IMR-90 (cell line): ENCODE data around the gene CCDC150. TPM values are rescaled to one million over a fixed set of nuclear protein-coding genes. Genes with fewer than 3 reads are reported as not detected.

ENCODE experiments used
- ATAC-seq: fragments of 200-7000 bp; cut with Tn5 transposase; 2 replicates; pipeline ENCODE4 v1.9.1; 2020; ENCODE audit warnings: low read depth, mild to moderate bottlenecking, moderate library complexity
- BruUV-seq: library from RNA; stranded (reverse); fragments of 400-500 nt; replicated peaks from 2 replicates; lab custom pipeline; 2021; lab: Mats Ljungman, UMichigan
- CTCF ChIA-PET: fragments of 300-600 bp; formaldehyde crosslinking; extraction: SDS; loops from one replicate; lab custom pipeline; 2021; ENCODE audit warnings: antibody characterized with exemption; lab: Yijun Ruan, JAX
- POLR2A ChIA-PET: fragments of 300-600 bp; sonication (Branson Sonifier 250); formaldehyde crosslinking; loops from one replicate; lab custom pipeline; 2022; ENCODE audit warnings: antibody characterized with exemption; ENCODE audit not compliant: unreplicated experiment; lab: Charles Lee
- DNase-seq: peaks from one replicate; pipeline ENCODE4 v3.0.0; 2013
- H2AFZ ChIP-seq: replicated peaks from 2 replicates; pipeline ENCODE3; 2013; ENCODE audit warnings: low read length, mild to moderate bottlenecking; ENCODE audit not compliant: poor library complexity
- H2AK5ac ChIP-seq: 2 replicates; pipeline ENCODE4 v1.6.1; 2013; ENCODE audit warnings: low read depth, low read length, inconsistent platforms
- H2AK9ac ChIP-seq: replicated peaks from 2 replicates; pipeline ENCODE3; 2013; ENCODE audit warnings: mild to moderate bottlenecking, low read depth, low read length, moderate library complexity; ENCODE audit not compliant: poor library complexity
- H2BK120ac ChIP-seq: 2 replicates; pipeline ENCODE4 v1.6.1; 2013; ENCODE audit warnings: low read depth, low read length, inconsistent platforms
- H2BK15ac ChIP-seq: 3 replicates; pipeline ENCODE4 v1.6.1; 2013; ENCODE audit warnings: low read depth, low read length, inconsistent platforms
- H2BK20ac ChIP-seq: 2 replicates; pipeline ENCODE4 v1.6.1; 2013; ENCODE audit warnings: low read depth, mild to moderate bottlenecking, inconsistent platforms, low read length, moderate library complexity
- H2BK5ac ChIP-seq: 2 replicates; pipeline ENCODE4 v1.6.1; 2013; ENCODE audit warnings: mild to moderate bottlenecking, low read depth, low read length, inconsistent platforms; ENCODE audit not compliant: poor library complexity, severe bottlenecking
- H3K14ac ChIP-seq: replicated peaks from 2 replicates; pipeline ENCODE4 v1.6.1; 2013; ENCODE audit warnings: low read depth, low read length, inconsistent platforms
- H3K18ac ChIP-seq: 2 replicates; pipeline ENCODE4 v1.6.1; 2013; ENCODE audit warnings: low read depth, low read length, control low read depth
- H3K23ac ChIP-seq: 2 replicates; pipeline ENCODE4 v1.6.1; 2013; ENCODE audit warnings: low read depth, low read length, inconsistent platforms
- H3K27ac ChIP-seq: 2 replicates; pipeline ENCODE4 v1.5.1; 2013; ENCODE audit warnings: mild to moderate bottlenecking, control low read depth, low read length; ENCODE audit not compliant: insufficient read depth
- H3K27me3 ChIP-seq: 2 replicates; pipeline ENCODE4 v1.6.1; 2013; ENCODE audit warnings: low read length; ENCODE audit not compliant: control insufficient read depth, insufficient read depth
- H3K36me3 ChIP-seq: 2 replicates; pipeline ENCODE4 v1.6.1; 2013; ENCODE audit warnings: low read length, mixed read lengths; ENCODE audit not compliant: control insufficient read depth, insufficient read depth
- H3K4ac ChIP-seq: 2 replicates; pipeline ENCODE4 v1.6.1; 2013; ENCODE audit warnings: low read depth, low read length, inconsistent platforms
- H3K4me1 ChIP-seq: 2 replicates; pipeline ENCODE4 v1.6.1; 2013; ENCODE audit warnings: low read length, mixed read lengths; ENCODE audit not compliant: control insufficient read depth, insufficient read depth
- H3K4me2 ChIP-seq: 2 replicates; pipeline ENCODE4 v1.6.1; 2013; ENCODE audit warnings: low read depth, mild to moderate bottlenecking, control low read depth, low read length, moderate library complexity
- H3K4me3 ChIP-seq: 2 replicates; pipeline ENCODE4 v1.5.1; 2013; ENCODE audit warnings: low read depth, mild to moderate bottlenecking, control low read depth, low read length, moderate library complexity; ENCODE audit not compliant: insufficient read depth
- H3K56ac ChIP-seq: 2 replicates; pipeline ENCODE4 v1.6.1; 2013; ENCODE audit warnings: low read length, inconsistent platforms; ENCODE audit not compliant: insufficient read depth; ENCODE audit errors: extremely low read depth
- H3K79me1 ChIP-seq, 2 experiments: 2 replicates each; pipeline ENCODE4 v1.6.1; 2013; ENCODE audit warnings: low read length in 2 of 2, inconsistent platforms in 1 of 2, low read depth in 1 of 2
- H3K9ac ChIP-seq: 2 replicates; pipeline ENCODE4 v1.6.1; 2013; ENCODE audit warnings: low read depth, low read length, control low read depth
- H3K9me1 ChIP-seq: 2 replicates; pipeline ENCODE4 v1.6.1; 2013; ENCODE audit warnings: low read length, inconsistent platforms; ENCODE audit not compliant: insufficient read depth
- H3K9me3 ChIP-seq: 2 replicates; pipeline ENCODE4 v1.6.1; 2013; ENCODE audit warnings: low read length; ENCODE audit not compliant: control insufficient read depth, insufficient read depth
- H4K20me1 ChIP-seq: 2 replicates; pipeline ENCODE4 v1.6.1; 2013; ENCODE audit warnings: low read length, inconsistent platforms; ENCODE audit not compliant: insufficient read depth
- H4K5ac ChIP-seq: 2 replicates; pipeline ENCODE4 v1.6.1; 2013; ENCODE audit warnings: mild to moderate bottlenecking, low read depth, low read length, control low read depth
- H4K8ac ChIP-seq, 2 experiments: 2 replicates each; pipeline ENCODE4 v1.6.1; 2013; ENCODE audit warnings: low read depth in 2 of 2, low read length in 2 of 2, control low read depth in 1 of 2, inconsistent platforms in 1 of 2
- H4K91ac ChIP-seq: 2 replicates; pipeline ENCODE4 v1.6.1; 2013; ENCODE audit warnings: low read depth, low read length, inconsistent platforms; ENCODE audit not compliant: insufficient read depth
- MXI1 ChIP-seq: IDR thresholded peaks from 2 replicates; pipeline ENCODE4 v1.6.1; 2012; ENCODE audit warnings: low read depth, mild to moderate bottlenecking, low read length, moderate library complexity, borderline replicate concordance
- NFE2L2 ChIP-seq: fragments of 150-350 bp; IDR thresholded peaks from 2 replicates; pipeline ENCODE4 v1.6.1; 2016; ENCODE audit warnings: low read depth, mild to moderate bottlenecking, low read length
- RAD21 ChIP-seq: IDR thresholded peaks from 2 replicates; pipeline ENCODE4 v1.6.1; 2012; ENCODE audit warnings: low read length, improper control_type of control experiment
- SMC3 ChIP-seq: fragments of 150-350 bp; IDR thresholded peaks from 2 replicates; pipeline ENCODE4 v1.6.1; 2016; ENCODE audit warnings: low read depth, mild to moderate bottlenecking, antibody characterized with exemption, low read length, moderate library complexity
- WGBS, 2 experiments: methylation state at CpG; one replicate each; pipeline versions ENCODE4 v1.1.5 to v1.1.7; 2013; ENCODE audit warnings: missing lambda C conversion rate in 2 of 2; ENCODE audit not compliant: insufficient read length in 1 of 2; ENCODE audit errors: extremely low coverage in 2 of 2; 5-methylcytosine and 5-hydroxymethylcytosine counted together
- dilution Hi-C: fragments of 300-500 bp; cut with HindIII; formaldehyde crosslinking; loops from one replicate; pipeline ENCODE4 v1.14.3; 2018; ENCODE audit warnings: low sequenced_read_pairs; ENCODE audit not compliant: unreplicated experiment
- in situ Hi-C: fragments of 300-500 bp; cut with MboI; formaldehyde crosslinking; loops from 3 replicates; pipeline ENCODE4 v1.14.3; 2019; ENCODE audit warnings: low sequenced_read_pairs, inconsistent platforms, mixed read lengths
- intact Hi-C: fragments of 100-400 bp; cut with micrococcal nuclease; formaldehyde crosslinking; loops from 2 replicates; pipeline ENCODE4 v1.10.0; 2022
- polyA plus RNA-seq, 3 experiments: library from polyadenylated mRNA; depleted of rRNA; stranded (reverse); fragments of >200 nt; gene quantifications; 2 replicates each; pipeline ENCODE4 v1.2.3, GENCODE V29; 2012; ENCODE audit warnings: low replicate concordance in 1 of 3
- total RNA-seq: library from RNA; depleted of rRNA; stranded (reverse); fragments of >200 nt; gene quantifications from 2 replicates; pipeline ENCODE4 v1.2.3, GENCODE V29; 2012
- TF ChIP-seq, protein P1 (sequence below): conservative IDR thresholded peaks from 2 replicates; pipeline ENCODE4 v1.5.1; 2012; ENCODE audit warnings: mild to moderate bottlenecking, low read depth, low read length, improper control_type of control experiment

CCDC150 gene
- total and polyA plus RNA-seq, 2 of the 4 experiments (the other 2 are of a cell fraction) = 3.8 to 4.3 TPM

DNA sequence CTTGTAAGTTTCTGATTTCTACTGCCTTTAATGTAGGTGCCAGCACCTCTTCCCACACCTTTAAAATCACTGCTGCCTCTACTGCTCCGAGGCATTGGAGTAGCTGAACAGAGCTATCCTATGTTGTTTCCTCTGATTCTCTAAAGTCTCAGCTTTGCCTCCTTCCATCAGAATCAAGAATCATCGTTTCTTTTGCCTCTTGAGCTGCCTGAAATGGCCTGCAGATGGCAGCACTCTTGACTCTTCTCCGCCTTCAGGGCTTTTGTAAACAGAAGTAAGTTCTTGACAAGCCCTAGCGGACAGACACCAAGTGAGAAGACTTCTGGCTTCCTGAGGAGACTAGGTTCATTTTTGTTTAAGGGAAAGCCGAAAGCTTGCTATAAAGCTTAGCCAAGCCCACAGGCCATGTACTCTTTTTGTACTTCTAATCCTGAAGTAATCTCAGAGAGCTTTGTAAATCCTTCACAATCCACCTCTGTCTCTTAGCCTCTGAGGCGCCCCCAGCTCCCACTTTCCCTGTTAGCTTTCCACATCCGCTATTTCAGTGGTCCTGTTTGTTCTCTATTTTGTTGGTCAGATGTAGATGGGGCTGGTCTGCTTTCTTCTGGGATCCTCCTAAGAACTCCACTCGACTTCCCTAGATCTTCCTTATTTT lies 111.6 kb downstream of the CCDC150 start:
- Histone ChIP-seq H3K56ac (no peak overlapping the region), H3K9ac (no peak overlapping the region), H3K36me3 (no peaks in the 10 kb centered on the region), H2BK5ac (no peak overlapping the region), H4K91ac (no peak overlapping the region), H3K79me1 (no peaks in the 10 kb centered on the region), H2BK120ac (no peak overlapping the region), H3K9me3 (no peaks in the 10 kb centered on the region), H2BK20ac (no peak overlapping the region), H2AK5ac (no peak overlapping the region), H3K4me3 (no peak overlapping the region), H3K9me1 (no peaks in the 10 kb centered on the region), H3K27me3 (no peaks in the 10 kb centered on the region), H3K23ac (no peak overlapping the region), H2AFZ (no peak overlapping the region), H3K14ac (no peak overlapping the region), H3K4me2 (no peak overlapping the region), H3K18ac (no peak overlapping the region), H4K8ac (0 out of 4 replicates have a peak overlapping the region, but pooled peaks of 1 of the 2 experiments have one; percentile 4), H3K27ac (no peak overlapping the region), H3K4ac (no peak overlapping the region), H2BK15ac (no peak overlapping the region), H4K20me1 (no peaks in the 10 kb centered on the region), H4K5ac (no peak overlapping the region), H3K4me1 (no peaks in the 10 kb centered on the region), H2AK9ac (no peak overlapping the region)
- POLR2A ChIA-PET = no interaction called here
- in situ Hi-C loops (loop anchor here (10.0 kb wide), 2 partner anchors 456 to 676 kb away; no protein-coding TSS in a partner anchor), dilution Hi-C loops (no loop called here), intact Hi-C loops (no loop called here)
- ATAC-seq (peak; percentile 84), DNase-seq (peak; percentile 61)
- TF ChIP-seq, protein P1, sequence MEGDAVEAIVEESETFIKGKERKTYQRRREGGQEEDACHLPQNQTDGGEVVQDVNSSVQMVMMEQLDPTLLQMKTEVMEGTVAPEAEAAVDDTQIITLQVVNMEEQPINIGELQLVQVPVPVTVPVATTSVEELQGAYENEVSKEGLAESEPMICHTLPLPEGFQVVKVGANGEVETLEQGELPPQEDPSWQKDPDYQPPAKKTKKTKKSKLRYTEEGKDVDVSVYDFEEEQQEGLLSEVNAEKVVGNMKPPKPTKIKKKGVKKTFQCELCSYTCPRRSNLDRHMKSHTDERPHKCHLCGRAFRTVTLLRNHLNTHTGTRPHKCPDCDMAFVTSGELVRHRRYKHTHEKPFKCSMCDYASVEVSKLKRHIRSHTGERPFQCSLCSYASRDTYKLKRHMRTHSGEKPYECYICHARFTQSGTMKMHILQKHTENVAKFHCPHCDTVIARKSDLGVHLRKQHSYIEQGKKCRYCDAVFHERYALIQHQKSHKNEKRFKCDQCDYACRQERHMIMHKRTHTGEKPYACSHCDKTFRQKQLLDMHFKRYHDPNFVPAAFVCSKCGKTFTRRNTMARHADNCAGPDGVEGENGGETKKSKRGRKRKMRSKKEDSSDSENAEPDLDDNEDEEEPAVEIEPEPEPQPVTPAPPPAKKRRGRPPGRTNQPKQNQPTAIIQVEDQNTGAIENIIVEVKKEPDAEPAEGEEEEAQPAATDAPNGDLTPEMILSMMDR = peak; percentile 65
- no peak for TF ChIP-seq NFE2L2
- TF ChIP-seq RAD21 = peak; percentile 42
- no peak for TF ChIP-seq MXI1
- peak; percentile 37; the same call in 1 of the 2 replicates for TF ChIP-seq SMC3
- WGBS, 2 experiments = 80% methylated on average over 1 of the region's 8 CpGs; no CpG with 5 or more reads in 1 of the 2 experiments
- CTCF ChIA-PET = interaction anchor here (0.5 to 2.2 kb wide), 15 partner anchors 9 to 672 kb away, joined by 3 to 8 read pairs (median 4); partner anchors contain the start of gene GTF3C3
- no TSS peak for BruUV-seq
